OCI-LY7 (cell line): ENCODE data around the gene ACBD6. TPM values are rescaled to one million over a fixed set of nuclear protein-coding genes. Genes with fewer than 3 reads are reported as not detected.

Source experiments
- BruUV-seq: library from RNA; stranded (reverse); fragments of 400-500 nt; replicated peaks from 2 replicates; lab custom pipeline; 2021; lab: Mats Ljungman, UMichigan
- CTCF ChIA-PET: fragments of 300-600 bp; sonication (Branson Sonifier 250); formaldehyde crosslinking; loops from one replicate; lab custom pipeline; 2022; ENCODE audit warnings: antibody characterized with exemption; ENCODE audit not compliant: unreplicated experiment; lab: Charles Lee
- POLR2A ChIA-PET: fragments of 300-600 bp; sonication (Branson Sonifier 250); formaldehyde crosslinking; loops from one replicate; lab custom pipeline; 2022; ENCODE audit warnings: antibody characterized with exemption; lab: Charles Lee
- DNase-seq: peaks from one replicate; pipeline ENCODE4 v3.0.0-alpha.2; 2015; ENCODE audit warnings: low spot score
- H2AFZ ChIP-seq: fragments of 200-600 bp; sonication (generic), shearing (Covaris generic); 2 replicates; pipeline ENCODE4 v1.6.1; 2014; ENCODE audit warnings: mild to moderate bottlenecking, antibody characterized with exemption, low read length, moderate library complexity
- H3K27ac ChIP-seq: fragments of 200-600 bp; sonication (generic); 2 replicates; pipeline ENCODE4 v1.5.1; 2014; ENCODE audit warnings: mixed run types, low read depth, mild to moderate bottlenecking, moderate library complexity, low read length, inconsistent platforms; ENCODE audit not compliant: poor library complexity, severe bottlenecking
- H3K36me3 ChIP-seq: fragments of 200-600 bp; sonication (generic); 2 replicates; pipeline ENCODE4 v1.6.1; 2014; ENCODE audit warnings: mild to moderate bottlenecking, antibody characterized with exemption, low read length, moderate library complexity, mixed read lengths; ENCODE audit not compliant: insufficient read depth
- H3K4me1 ChIP-seq: fragments of 200-600 bp; sonication (generic); 2 replicates; pipeline ENCODE4 v1.5.1; 2014; ENCODE audit warnings: mild to moderate bottlenecking, low read length; ENCODE audit not compliant: insufficient read depth, poor library complexity, severe bottlenecking
- H3K4me2 ChIP-seq: fragments of 200-600 bp; sonication (generic); 2 replicates; pipeline ENCODE4 v1.6.1; 2014; ENCODE audit warnings: mild to moderate bottlenecking, low read length
- H3K4me3 ChIP-seq: fragments of 200-600 bp; sonication (generic); 2 replicates; pipeline ENCODE4 v1.5.1; 2014; ENCODE audit warnings: mild to moderate bottlenecking, low read depth, low read length; ENCODE audit not compliant: poor library complexity, severe bottlenecking
- H3K79me2 ChIP-seq: fragments of 200-600 bp; sonication (generic); 2 replicates; pipeline ENCODE4 v1.6.1; 2016; ENCODE audit warnings: low read depth, mild to moderate bottlenecking, low read length, moderate library complexity, mixed read lengths; ENCODE audit not compliant: insufficient read depth
- H3K9me2 ChIP-seq: fragments of 200-600 bp; sonication (generic); 2 replicates; pipeline ENCODE4 v1.6.1; 2016; ENCODE audit warnings: mild to moderate bottlenecking, low read length, mixed read lengths; ENCODE audit not compliant: insufficient read depth
- H3K9me3 ChIP-seq: fragments of 200-600 bp; sonication (generic); 2 replicates; pipeline ENCODE4 v1.6.1; 2014; ENCODE audit warnings: mild to moderate bottlenecking, mixed run types, low read length, mixed read lengths
- H4K20me1 ChIP-seq: fragments of 200-600 bp; sonication (generic); 2 replicates; pipeline ENCODE4 v1.6.1; 2014; ENCODE audit warnings: mild to moderate bottlenecking, antibody characterized with exemption, low read length, moderate library complexity, mixed read lengths; ENCODE audit not compliant: insufficient read depth
- CTCF ChIP-seq: fragments of 200-600 bp; sonication (generic); conservative IDR thresholded peaks from 2 replicates; pipeline ENCODE4 v1.5.1; 2014; ENCODE audit warnings: mild to moderate bottlenecking, antibody characterized with exemption, low read length, moderate library complexity, mixed read lengths
- EZH2phosphoT487 ChIP-seq: fragments of 200-600 bp; sonication (generic); IDR thresholded peaks from 2 replicates; pipeline ENCODE4 v1.6.1; 2018; ENCODE audit warnings: low read depth, borderline replicate concordance, mild to moderate bottlenecking, mixed run types, antibody characterized with exemption, low read length, moderate library complexity, mixed read lengths
- intact Hi-C: fragments of 100-400 bp; cut with micrococcal nuclease; formaldehyde crosslinking; loops from one replicate; pipeline ENCODE4 v1.10.0; 2022; ENCODE audit not compliant: unreplicated experiment
- total RNA-seq, 2 experiments: library from RNA; depleted of rRNA in 1 of 2; stranded (reverse); fragments of >200 nt in 1 of 2; shearing (Covaris generic) in 1 of 2; gene quantifications; 2 replicates each; pipeline ENCODE4 v1.2.3, GENCODE V29; 2014 to 2022

ACBD6 gene
- total RNA-seq, 2 experiments from 2014 or later, result 61.2 to 78.4 TPM

- H3K4me3 ChIP-seq, result no peak overlapping the region
- no peaks in the 10 kb centered on the region for H3K9me2 ChIP-seq
- intact Hi-C loops, result no loop called here
- H4K20me1 ChIP-seq, result no peaks in the 10 kb centered on the region
- no peak overlapping the region for H3K27ac ChIP-seq
- H3K4me2 ChIP-seq, result no peak overlapping the region
- ChIA-PET CTCF (no interaction called here), POLR2A (interaction anchor here (0.6 to 1.2 kb wide), 5 partner anchors 24 to 237 kb away, joined by 3 to 4 read pairs (median 3); no protein-coding TSS in a partner anchor)
- no peak for DNase-seq
- H3K4me1 ChIP-seq, result no peaks in the 10 kb centered on the region
- H2AFZ ChIP-seq, result no peak overlapping the region
- TF ChIP-seq CTCF (no peak), EZH2phosphoT487 (no peak)
- H3K9me3 ChIP-seq, result no peaks in the 10 kb centered on the region
- H3K36me3 ChIP-seq, result no peaks in the 10 kb centered on the region
- H3K79me2 ChIP-seq, result no peaks in the 10 kb centered on the region
- BruUV-seq, result no TSS peak
These were observed 240.7 kb downstream of the ACBD6 start for GRCh38 chr1:180261524-180262155.

GRCh38 chr1:180261030-180261429, 241.3 kb downstream of the ACBD6 start:
- TF ChIP-seq EZH2phosphoT487 (no peak), CTCF (no peak)
- no TSS peak for BruUV-seq
- Histone ChIP-seq H4K20me1 (no peaks in the 10 kb centered on the region), H3K79me2 (no peaks in the 10 kb centered on the region), H2AFZ (no peak overlapping the region), H3K4me1 (no peaks in the 10 kb centered on the region), H3K27ac (no peak overlapping the region), H3K36me3 (no peaks in the 10 kb centered on the region), H3K4me2 (no peak overlapping the region), H3K9me3 (no peaks in the 10 kb centered on the region), H3K9me2 (no peaks in the 10 kb centered on the region), H3K4me3 (no peak overlapping the region)
- no peak for DNase-seq
- intact Hi-C loops, result no loop called here
- ChIA-PET POLR2A (interaction anchor here (0.6 to 1.2 kb wide), 4 partner anchors 21 to 225 kb away, joined by 3 to 8 read pairs (median 3); no protein-coding TSS in a partner anchor), CTCF (no interaction called here)

- Histone ChIP-seq H4K20me1 (no peaks in the 10 kb centered on the region), H3K79me2 (no peaks in the 10 kb centered on the region), H3K9me2 (no peaks in the 10 kb centered on the region), H3K27ac (no peak overlapping the region), H3K4me3 (no peak overlapping the region), H2AFZ (no peak overlapping the region), H3K4me2 (no peak overlapping the region), H3K9me3 (no peaks in the 10 kb centered on the region), H3K36me3 (no peaks in the 10 kb centered on the region), H3K4me1 (no peaks in the 10 kb centered on the region)
- intact Hi-C loops, result no loop called here
- no peak for DNase-seq
- ChIA-PET CTCF (no interaction called here), POLR2A (interaction anchor here (0.6 to 1.2 kb wide), 2 partner anchors 22 to 154 kb away, joined by 3 to 8 read pairs; no protein-coding TSS in a partner anchor)
- no TSS peak for BruUV-seq
- TF ChIP-seq EZH2phosphoT487, result no peak
- no peak for TF ChIP-seq CTCF
These were observed 241.8 kb downstream of the ACBD6 start for GRCh38 chr1:180260541-180260940.
